WI38 (cell line): ENCODE data around the gene SPAG9.

Experiments
- H3K4me3 ChIP-seq: 2 replicates; pipeline ENCODE4 v1.5.1; 2011; ENCODE audit warnings: low read depth, mild to moderate bottlenecking, control low read depth, low read length
- TF ChIP-seq, protein P1 (sequence below): IDR thresholded peaks from 2 replicates; pipeline ENCODE4 v1.5.1; 2012; ENCODE audit warnings: low read depth, mild to moderate bottlenecking, control low read depth, low read length

Gene SPAG9, protein sequence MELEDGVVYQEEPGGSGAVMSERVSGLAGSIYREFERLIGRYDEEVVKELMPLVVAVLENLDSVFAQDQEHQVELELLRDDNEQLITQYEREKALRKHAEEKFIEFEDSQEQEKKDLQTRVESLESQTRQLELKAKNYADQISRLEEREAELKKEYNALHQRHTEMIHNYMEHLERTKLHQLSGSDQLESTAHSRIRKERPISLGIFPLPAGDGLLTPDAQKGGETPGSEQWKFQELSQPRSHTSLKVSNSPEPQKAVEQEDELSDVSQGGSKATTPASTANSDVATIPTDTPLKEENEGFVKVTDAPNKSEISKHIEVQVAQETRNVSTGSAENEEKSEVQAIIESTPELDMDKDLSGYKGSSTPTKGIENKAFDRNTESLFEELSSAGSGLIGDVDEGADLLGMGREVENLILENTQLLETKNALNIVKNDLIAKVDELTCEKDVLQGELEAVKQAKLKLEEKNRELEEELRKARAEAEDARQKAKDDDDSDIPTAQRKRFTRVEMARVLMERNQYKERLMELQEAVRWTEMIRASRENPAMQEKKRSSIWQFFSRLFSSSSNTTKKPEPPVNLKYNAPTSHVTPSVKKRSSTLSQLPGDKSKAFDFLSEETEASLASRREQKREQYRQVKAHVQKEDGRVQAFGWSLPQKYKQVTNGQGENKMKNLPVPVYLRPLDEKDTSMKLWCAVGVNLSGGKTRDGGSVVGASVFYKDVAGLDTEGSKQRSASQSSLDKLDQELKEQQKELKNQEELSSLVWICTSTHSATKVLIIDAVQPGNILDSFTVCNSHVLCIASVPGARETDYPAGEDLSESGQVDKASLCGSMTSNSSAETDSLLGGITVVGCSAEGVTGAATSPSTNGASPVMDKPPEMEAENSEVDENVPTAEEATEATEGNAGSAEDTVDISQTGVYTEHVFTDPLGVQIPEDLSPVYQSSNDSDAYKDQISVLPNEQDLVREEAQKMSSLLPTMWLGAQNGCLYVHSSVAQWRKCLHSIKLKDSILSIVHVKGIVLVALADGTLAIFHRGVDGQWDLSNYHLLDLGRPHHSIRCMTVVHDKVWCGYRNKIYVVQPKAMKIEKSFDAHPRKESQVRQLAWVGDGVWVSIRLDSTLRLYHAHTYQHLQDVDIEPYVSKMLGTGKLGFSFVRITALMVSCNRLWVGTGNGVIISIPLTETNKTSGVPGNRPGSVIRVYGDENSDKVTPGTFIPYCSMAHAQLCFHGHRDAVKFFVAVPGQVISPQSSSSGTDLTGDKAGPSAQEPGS (N-terminal part only)

DNA sequence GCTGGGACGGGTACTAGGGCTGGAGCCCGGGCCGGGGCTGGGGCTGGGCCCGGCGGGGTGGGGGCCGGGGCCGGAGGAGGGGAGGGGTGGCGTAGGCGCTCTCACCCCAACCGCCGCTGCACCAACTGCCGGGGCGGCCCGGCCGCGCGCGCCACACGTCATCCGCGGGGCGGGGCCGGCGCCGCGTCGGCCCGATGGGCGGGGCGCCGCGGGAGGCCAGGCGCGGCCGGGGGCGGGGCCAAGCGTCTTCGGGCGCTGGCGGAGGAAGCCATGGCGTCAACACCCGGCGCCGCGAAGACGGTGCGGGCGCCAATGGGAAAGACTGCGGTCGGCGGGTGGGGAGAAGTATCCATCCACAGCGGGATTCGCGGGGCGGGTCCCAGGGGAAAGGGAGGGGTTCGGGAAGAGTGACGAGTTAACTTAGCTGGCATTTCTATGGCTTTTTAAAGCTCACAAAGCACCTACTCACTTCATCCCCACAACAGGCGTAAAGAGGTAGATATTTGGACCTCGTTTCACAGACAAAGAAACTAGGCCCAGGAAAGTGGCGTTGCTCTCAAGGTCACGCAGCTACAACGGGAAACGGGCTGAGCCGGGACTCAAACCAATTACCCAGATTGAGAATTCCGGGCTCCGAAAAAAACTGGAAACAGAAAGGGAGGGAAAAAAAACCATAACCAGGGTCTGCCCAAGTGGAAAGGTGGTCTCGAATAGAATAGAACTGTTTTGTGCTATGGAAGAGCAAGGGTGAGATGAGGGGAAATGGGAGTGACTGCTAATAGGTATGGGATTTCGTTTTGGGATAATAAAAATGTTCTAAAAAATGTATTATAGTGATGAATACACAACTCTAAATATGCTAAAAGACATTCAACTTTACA, at the start of gene SPAG9:
TSS of gene SPAG9 (minus strand) at position 130 of the 881 bp plus-strand sequence. CDS start 212 bp downstream, outside the sequence.
- H3K4me3 ChIP-seq, result peak within 1 kb of the TSS; percentile 87
- TF ChIP-seq, protein P1, sequence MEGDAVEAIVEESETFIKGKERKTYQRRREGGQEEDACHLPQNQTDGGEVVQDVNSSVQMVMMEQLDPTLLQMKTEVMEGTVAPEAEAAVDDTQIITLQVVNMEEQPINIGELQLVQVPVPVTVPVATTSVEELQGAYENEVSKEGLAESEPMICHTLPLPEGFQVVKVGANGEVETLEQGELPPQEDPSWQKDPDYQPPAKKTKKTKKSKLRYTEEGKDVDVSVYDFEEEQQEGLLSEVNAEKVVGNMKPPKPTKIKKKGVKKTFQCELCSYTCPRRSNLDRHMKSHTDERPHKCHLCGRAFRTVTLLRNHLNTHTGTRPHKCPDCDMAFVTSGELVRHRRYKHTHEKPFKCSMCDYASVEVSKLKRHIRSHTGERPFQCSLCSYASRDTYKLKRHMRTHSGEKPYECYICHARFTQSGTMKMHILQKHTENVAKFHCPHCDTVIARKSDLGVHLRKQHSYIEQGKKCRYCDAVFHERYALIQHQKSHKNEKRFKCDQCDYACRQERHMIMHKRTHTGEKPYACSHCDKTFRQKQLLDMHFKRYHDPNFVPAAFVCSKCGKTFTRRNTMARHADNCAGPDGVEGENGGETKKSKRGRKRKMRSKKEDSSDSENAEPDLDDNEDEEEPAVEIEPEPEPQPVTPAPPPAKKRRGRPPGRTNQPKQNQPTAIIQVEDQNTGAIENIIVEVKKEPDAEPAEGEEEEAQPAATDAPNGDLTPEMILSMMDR, result no peak

DNA sequence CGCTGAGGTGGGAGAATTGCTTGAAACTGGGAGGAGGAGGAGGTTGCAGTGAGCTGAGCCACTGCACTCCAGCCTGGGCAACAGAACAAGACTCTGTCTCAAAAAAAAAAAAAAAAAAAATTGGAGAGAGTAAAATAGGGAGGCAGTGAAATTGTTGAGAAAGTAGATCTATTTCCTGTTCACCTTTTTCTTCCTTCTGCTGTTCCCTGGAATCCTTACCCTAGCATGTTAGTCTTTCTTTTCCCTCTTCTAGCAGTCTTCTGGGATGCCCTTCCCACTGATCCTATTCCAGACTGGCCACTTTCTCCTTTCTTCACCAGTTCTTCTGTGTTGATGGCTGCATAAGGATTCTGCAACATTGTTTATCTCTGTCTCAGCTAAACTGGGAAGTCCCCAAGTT, 48.7 kb upstream of the SPAG9 start:
- H3K4me3 ChIP-seq, result no peak overlapping the region
- TF ChIP-seq, protein P1, result no peak

DNA sequence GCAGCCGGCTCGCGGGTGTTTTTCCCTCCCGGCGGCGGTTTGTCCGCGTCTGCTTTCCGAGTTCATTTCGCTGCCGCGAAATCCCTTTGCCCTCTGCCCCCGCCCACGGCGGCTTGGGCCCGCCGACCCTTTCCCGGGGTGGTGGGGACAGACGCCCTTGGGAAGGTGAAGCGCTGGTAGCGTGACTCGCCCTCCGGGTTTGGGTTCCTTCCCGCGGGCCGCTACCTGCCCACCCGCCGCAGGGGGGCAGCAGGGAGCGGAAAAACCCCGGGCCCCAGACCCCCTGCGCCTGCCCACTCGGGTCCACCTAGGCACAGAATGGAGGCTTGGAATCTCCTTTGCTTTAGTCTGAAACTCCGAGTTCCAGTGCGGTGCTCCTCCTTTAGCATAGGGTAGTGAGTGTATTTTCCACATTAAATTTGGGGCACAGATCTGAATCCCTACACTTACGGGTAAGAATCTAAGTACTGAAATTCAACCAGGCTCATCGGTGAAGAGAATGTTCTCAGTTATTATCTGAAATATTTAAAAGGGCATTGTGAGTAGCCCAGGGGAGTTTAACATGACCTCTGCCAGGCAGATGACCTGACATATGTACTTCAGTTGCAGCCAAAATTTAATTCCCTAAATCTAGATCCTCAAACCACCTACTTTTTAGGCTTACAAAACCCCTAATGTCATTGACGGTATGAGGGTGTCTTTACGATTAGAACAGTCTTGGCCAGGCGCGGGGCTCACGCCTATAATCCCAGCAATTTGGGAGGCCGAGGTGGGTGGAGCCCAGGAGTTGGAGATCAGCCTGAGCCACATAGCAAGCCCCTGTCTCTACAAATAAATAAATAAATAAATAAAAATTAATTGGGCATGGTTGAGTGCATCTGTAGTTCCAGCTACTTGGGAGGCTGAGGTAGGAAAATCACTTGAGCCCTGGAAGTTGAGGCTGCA, 46.6 kb upstream of the SPAG9 start:
- TF ChIP-seq, protein P1, result peak; percentile 75
- peak overlapping the region; percentile 86 for H3K4me3 ChIP-seq

DNA sequence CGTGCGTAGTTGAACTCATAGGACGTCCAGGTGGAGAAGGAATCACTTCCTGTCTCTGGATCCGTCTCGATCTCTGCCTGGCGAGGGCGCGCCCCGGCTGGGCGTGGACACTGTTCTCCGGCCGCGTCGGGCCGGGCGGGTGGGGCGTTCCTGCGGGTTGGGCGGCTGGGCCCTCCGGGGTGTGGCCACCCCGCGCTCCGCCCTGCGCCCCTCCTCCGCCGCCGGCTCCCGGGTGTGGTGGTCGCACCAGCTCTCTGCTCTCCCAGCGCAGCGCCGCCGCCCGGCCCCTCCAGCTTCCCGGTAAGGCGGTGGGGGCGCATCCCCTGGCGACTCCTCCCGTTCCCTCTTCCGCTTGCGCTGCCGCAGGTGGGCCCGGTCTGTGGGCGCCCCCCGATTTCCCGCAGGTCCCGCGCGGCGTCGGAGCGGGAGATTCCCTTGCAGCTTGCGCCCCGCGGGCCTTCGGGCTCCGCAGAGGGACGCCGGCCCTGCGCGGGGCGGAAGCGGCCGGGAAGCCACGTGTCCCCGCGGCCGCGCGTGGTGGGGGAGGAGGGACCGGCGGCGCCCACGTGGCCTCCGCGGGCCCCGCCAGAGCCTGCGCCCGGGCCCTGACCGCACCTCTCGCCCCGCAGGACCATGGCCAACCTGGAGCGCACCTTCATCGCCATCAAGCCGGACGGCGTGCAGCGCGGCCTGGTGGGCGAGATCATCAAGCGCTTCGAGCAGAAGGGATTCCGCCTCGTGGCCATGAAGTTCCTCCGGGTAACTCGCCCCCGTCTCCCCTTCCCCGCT, 45.7 kb upstream of the SPAG9 start, which contains the start of gene NME2:
TSS of gene NME2 (plus strand) at position 214 of the 789 bp plus-strand sequence. CDS start at position 634, 420 bp downstream.
- H3K4me3 ChIP-seq, result peak within 1 kb of the TSS; percentile 86
- TF ChIP-seq, protein P1, result no peak

DNA sequence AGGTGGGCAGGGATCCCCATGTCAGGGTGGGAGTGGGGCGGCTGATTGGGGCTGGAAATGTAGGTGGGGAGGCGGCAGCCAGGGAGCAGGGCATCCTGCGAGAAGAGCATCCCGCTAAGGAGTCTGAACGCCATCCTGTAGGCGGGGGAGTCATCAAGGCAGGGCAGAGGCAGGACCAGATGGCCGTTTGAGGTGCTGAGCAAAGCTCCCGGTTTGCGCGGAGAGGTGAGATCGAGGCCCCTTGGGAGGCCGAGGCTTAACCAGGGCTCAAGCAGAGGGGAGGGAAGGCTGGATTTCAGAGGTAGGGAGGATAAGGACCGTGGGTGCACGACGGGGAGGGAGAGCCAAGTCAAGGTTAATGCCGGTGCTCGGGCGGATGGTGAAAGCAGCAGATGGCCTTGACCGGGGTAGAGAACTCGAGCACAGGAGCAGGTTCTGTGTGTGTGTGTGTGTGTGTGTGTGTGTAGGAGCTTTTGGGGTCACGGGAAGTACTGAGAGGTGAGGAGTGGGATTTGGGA, 45.1 kb upstream of the SPAG9 start:
- H3K4me3 ChIP-seq, result peak overlapping the region; percentile 86
- TF ChIP-seq, protein P1, result no peak
